A673 (cell line): Measurements from ENCODE around the gene CELF1.

Experiments used
- CTCF ChIP-seq: fragments of 300-800, 200-600 bp; sonication (generic); conservative IDR thresholded peaks from 2 replicates; pipeline ENCODE4 v1.5.1; 2017; ENCODE audit warnings: low read depth, mild to moderate bottlenecking, antibody characterized with exemption, low read length, moderate library complexity, mixed read lengths
- EZH2 ChIP-seq: fragments of 200-600 bp; sonication (generic); IDR thresholded peaks from 2 replicates; pipeline ENCODE4 v1.6.1; 2017; ENCODE audit warnings: borderline replicate concordance, low read depth, mild to moderate bottlenecking, mixed read lengths, antibody characterized with exemption, low read length; ENCODE audit not compliant: poor library complexity, severe bottlenecking

GRCh38 chr11:47566149-47566698, 13.3 kb upstream of the CELF1 start:
- no peak for TF ChIP-seq CTCF
- TF ChIP-seq EZH2, result no peak
